GM21515 (cell line): ENCODE measurements around the gene KLKB1.

Experiments used
- ATAC-seq: cut with Tn5 transposase; IDR thresholded peaks from one replicate; pipeline ENCODE4 v1.9.1; 2021; ENCODE audit not compliant: unreplicated experiment

Gene KLKB1

GRCh38 chr4:186227221-186227620, at the start of gene KLKB1:
Gene KLKB1 (plus strand): TSS chr4:186227507. CDS start chr4:186228196, 689 bp downstream.
- no peak for ATAC-seq

- ATAC-seq = no peak
Observed at GRCh38 chr4:186188107-186188506, 39.2 kb upstream of the KLKB1 start.

GRCh38 chr4:186189656-186190055, 37.7 kb upstream of the KLKB1 start:
- no peak for ATAC-seq

DNA sequence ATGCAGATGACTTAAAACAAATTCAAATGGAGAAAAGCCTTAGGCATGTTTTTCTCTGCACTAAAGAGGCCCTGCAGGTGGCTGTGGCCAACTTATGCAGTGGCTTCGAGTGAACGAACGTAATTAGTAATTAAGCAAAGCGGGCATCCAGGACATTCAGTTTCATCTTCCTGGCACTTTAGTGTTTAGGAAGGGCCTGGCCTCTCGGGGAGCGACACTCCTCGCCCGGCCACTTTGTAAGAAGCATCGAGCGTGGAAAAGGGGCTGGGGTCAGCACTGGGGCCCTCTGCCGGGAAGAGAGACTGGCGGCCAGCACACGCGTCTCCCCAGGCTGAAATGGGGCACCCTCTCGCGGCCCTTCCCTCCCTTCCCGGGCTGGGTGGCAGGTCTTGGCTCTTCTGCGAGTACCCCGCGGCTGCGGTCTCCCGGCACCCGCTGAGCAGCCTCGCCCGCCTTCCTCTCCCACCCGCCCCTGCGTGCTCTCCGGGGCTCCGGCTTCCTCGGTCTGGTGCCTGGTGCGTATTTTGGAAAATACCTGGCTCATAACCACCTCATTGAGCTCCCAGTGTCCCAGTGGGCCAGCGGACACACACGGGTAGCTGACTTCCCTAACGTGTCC, 36.6 kb upstream of the KLKB1 start:
- ATAC-seq = peak; percentile 20

DNA sequence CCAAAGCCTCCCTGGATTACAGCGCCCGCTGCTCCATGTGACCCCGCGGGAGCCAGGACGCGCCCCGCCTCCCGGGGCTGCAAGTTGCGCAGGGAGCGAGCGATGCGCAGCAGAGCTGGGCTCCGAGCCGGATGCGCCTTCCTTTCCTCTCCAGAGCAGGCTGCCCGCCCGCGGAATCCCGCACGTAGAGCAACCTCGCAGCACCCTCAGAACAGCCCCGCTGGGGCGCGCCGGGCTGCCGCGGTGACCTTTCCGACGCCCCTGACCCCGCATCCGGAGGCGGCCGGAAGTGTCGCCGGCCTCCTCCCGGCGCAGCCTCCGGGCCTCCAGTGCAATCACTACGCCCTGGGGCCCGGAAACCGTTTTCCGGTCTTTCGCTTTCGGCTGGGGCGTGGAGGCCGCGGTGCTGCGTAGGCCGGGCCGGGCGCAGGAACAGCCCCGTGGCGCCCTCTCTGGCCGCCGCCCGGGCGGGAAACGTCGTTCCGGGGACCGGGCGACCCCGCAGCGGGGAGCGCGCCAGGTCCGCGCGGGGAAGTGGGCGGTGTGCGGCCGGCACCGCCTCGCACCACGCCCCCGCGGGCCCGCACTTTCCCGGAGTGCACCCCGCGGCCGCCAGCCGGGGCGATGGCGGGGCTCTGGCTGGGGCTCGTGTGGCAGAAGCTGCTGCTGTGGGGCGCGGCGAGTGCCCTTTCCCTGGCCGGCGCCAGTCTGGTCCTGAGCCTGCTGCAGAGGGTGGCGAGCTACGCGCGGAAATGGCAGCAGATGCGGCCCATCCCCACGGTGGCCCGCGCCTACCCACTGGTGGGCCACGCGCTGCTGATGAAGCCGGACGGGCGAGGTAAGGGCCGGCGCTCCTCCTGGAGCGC, 35.9 kb upstream of the KLKB1 start, which contains the start of gene CYP4V2:
Gene CYP4V2 (plus strand): TSS at position 368 of the 866 bp plus-strand sequence. CDS start 257 bp downstream, at position 625.
- peak; percentile 88 for ATAC-seq

DNA sequence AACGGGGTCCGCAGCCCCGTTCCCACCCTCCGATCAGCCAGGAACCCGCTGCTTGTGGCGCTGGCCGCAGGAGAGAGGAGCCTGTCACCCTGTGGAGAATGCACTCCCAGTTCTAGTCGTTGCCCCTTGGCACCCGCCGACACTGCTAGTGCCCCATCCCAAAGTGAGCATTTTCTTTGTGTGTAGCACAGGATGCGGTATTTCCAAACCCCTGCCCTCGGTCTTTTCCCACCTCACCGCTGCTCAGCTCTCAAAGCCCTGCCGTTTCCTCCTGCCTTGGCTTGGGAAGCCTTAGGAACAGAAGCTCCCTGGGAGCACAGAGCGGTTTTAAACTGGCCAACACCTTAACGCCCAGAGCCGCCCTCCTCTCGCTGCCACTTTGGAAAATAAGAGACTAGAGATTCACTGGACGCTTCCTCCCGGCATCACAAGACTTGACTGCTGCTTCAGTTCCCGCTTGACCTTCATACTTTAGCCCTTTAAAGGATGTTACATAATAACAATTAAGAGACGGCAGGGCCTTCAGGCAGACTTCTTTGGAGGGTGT, 35.2 kb upstream of the KLKB1 start:
- ATAC-seq = peak; percentile 3

DNA sequence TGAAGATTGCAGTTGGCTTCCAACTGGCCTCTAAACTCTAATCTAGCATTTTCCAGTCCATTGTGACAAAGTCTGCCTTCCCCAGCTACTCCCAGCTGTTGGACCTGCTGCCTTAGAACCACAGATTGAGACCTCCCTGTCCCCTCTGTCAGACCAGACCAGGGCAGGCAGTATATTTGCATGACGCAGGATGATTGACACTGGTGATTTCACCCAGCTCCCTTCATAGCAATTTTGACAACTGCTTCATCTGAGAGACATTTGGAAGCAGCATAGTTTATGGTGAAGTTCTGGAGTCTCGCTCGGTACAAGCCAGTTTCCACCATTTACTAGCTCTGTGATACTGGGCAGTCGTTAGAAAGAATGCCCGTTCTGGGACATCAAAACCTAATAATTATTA, 33.5 kb upstream of the KLKB1 start:
- ATAC-seq = no peak

DNA sequence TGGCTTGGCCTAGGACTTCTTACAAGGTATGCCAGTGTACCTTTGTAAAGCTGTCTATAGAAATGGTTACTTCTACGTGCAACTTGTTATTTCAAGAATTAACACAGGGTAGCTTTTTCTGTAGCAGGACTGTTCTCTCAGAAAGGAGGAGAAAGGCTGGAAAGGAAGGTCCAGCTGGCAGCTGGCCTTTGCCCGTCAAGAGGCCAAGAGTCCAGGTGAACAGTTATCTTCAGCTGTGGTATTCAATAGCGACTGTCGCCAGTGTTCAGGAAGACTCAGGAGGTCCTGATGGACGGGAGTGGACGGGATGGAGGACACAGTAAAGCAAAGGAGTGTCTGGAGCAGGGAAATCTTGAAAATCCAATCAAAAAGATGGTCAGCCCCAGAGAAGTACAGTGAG, 31.2 kb upstream of the KLKB1 start:
- ATAC-seq = no peak

DNA sequence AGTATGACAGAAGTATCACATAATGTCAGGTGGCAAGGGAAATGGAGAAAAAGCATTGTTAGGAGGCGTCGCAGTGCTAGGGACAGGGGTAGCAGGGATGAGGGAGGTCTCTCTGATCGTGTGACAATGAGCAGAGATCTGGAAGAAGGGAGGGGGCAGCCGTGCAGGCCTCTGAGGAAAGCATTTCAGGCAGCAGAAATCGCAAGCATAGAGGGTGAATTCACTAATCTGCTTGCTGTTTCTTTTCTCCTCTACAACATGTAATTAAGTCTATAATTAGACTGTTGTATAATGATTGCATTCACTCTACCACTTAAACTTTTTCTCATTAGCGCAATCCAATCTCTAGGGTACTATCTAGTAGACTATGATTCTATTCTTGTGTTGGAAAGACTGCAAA, 26.8 kb upstream of the KLKB1 start:
- ATAC-seq = no peak

GRCh38 chr4:186201010-186201409, 26.3 kb upstream of the KLKB1 start:
- no peak for ATAC-seq

- peak; percentile 96 for ATAC-seq
Observed at GRCh38 chr4:186201535-186202230, 25.6 kb upstream of the KLKB1 start.

DNA sequence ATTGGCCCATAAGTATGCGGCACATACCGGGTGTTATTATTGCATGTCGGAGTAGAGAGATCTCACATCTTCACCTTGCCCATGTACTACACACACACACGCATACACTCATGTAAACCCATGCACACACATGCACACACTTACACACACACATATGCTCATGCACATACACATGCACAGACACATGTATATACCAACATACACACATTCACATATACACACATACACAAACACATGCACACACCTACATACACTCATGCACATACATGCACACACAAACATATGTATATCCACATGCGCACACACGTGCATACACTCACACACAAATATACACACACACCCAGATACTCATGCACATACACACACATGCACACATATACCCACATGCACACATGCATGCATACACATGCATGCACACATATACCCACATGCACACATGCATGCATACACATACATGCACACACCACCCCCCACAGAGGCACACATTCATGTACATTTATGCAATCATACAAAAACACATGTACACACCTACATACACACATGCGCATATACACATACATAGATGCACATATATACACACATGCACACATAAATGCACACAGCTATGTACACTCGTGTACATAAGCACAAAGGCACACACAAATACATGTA, 24.7 kb upstream of the KLKB1 start:
- no peak for ATAC-seq

DNA sequence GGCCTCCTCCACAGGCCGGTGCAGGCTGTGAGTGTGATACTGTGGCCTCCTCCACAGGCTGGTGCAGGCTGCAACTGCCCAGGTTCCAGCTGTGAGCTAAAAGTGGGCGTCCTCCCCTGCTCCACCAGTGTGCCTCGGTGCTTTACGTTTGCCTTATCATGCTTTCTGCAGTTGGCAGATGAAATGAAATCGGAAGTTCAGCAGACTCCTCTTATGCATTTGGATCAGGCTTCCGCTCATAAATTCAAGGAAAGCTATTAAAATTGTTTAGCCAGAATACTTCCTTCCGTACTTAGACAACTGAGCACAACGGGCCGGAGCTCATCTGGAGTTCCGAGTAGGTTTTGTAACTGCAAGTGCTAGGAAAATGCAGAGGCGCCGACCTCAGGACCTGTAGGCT, 23.9 kb upstream of the KLKB1 start:
- no peak for ATAC-seq

GRCh38 chr4:186204103-186204559, 23.2 kb upstream of the KLKB1 start:
- no peak for ATAC-seq

DNA sequence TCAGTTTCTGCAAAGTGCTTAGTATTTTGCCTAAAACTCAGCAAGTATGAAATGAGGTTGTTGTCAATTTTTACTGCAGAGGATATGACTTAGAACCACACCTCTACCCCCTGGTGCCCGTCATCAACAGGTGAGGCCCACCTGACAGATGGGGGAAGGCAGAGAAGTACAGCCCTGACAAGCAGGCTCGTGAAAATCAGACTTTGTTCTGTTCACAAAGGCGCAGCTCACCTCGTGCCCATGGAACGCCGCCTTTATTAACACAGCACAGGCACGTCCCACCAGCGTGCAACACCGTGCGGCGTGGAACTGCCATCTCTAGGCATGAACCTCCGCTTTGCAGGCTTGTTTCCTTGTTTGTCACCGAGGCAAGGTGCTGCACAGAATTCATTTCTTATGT, 22.6 kb upstream of the KLKB1 start:
- no peak for ATAC-seq

DNA sequence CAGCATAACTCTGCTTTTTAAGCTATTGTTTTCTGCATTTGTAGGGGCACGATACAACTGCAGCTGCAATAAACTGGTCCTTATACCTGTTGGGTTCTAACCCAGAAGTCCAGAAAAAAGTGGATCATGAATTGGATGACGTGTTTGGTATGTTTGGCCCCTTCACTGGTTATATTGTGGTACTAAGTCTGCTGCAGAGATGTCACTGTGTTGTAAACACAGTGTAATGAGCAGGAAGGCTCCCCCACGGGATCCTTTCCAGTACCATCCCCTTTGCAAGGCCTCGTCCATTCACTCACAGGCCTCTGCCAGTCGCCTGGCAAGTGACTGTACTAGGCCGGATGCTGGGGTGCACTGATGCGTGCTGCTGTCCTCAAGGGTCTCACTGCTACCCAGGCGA, 22.2 kb upstream of the KLKB1 start:
- no peak for ATAC-seq

DNA sequence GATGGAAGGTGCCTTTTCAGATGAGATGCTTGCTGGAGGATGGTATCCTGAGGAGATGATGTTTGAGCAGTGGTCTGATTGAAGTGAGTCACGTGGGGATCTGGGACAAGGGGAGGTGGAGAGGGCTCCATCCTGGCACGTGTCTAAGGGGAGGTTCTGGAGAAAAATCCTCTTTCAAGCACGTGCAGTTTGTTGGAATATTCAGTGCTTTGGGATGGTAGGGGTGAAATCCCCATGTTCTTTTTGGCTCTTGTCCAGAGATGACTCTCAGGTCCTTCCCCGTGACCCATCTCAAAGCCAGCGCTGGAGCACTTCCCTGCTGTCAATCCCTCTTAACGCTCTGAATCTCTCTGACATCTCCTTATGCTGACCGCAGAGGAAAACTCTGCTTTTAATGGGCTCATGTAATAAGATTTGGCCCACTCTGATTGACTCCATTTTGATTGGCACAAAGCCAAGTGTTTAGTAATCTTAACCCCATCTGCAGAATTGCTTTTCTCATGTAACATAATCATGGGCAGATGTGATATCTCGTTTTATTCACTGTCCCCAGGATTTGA, 10.8 kb upstream of the KLKB1 start:
- no peak for ATAC-seq

DNA sequence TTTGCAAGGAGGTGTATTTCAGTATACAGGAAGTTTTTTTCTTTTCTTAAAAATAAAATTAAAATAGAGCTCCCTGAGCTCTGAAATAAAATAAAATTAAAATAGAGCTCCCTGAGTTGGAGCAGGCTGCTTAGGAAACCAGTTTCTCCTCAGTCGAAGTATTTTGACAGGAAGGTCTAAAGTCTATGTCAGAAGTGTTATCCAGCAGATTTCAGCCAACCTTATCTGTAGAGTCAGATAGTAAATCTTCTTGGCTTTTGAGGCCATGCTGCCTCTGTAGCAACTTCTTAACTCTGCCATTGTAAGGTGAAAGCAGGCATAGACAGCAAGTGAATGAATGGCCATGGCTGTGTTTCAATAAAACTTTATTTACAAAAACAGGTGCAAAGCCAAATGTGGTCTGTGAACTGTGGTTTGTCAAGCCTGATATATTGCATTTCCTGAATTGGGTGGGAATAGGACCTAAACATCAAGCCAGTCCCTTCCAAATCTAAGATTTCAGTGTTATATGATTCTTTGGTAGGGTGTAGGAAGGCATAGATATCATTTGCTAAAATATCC, 9.5 kb upstream of the KLKB1 start:
- ATAC-seq = no peak

DNA sequence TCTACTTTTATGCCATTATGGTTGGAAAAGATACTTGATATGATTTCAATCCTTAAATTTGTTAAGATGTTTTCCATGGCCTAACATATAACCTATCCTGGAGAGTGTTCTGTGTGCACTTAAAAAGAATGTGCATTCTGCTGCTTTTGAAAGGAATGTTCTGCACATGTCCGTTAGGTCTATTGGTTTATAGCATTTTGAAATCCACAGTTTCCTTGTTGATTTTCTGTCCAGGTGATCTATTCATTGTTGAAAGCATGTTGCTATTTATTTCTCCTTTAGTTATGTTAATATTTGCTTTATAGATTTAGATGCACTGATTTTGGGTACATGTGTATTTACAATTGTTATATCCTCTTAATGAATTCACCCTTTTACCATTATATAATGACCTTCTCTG, 5.7 kb upstream of the KLKB1 start:
- ATAC-seq = no peak

- ATAC-seq = no peak
Observed at GRCh38 chr4:186225848-186226247, 1.5 kb upstream of the KLKB1 start.
